Measurements from ENCODE around the gene WDR6. TPM values are rescaled to one million over a fixed set of nuclear protein-coding genes. Genes with fewer than 3 reads are reported as not detected.

The WDR6 gene
- total and polyA plus RNA-seq, 10 of the 15 experiments (the other 5 are each of a cell fraction or from before 2014, with no cell fraction given), result 21.3 to 169 (median 107) TPM

DNA sequence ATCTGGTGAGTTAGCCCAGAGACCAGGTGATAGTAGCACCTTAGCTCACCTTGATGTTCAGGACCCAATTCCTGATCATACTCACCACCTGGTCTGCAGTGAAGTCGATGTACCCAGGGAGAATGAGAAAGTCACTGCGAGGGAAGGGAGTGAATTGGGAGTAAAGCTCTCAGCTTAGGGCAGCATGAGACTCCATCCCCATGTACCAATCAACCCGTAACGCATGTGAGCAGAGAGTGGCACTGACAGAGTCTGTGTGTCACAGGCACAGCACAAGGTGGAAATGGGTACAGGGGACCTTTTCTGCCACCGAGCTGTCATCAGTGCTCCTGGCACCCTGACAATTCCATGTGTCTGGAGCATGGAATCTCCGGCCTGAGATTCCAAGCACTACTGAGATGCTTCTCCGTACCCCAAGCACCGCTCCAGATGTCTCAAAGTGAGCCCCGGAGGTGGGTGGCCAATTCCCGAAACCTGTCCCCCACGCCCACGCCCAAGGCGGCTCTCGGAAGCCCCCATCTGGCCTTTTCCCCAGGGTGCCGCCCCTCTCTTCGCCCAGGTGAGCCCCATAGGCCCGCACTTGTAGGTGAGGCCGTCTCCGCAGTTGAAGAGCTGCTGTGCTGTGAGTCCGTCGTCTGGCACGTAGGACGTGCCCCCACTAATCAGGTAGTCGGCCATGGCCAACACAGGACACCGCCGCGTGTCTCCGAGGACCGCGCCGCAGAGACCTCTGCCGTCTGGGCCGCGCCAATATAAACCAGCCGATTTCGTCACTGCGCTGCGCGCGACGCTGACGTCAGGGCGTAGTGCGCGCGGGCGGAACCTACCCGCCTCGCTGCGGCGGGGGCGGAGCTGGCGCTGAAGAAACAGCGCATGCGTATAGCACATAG is 21.7 kb downstream of the WDR6 start, which contains the start of gene IMPDH2 (continued):
- TF ChIP-seq, protein P1, sequence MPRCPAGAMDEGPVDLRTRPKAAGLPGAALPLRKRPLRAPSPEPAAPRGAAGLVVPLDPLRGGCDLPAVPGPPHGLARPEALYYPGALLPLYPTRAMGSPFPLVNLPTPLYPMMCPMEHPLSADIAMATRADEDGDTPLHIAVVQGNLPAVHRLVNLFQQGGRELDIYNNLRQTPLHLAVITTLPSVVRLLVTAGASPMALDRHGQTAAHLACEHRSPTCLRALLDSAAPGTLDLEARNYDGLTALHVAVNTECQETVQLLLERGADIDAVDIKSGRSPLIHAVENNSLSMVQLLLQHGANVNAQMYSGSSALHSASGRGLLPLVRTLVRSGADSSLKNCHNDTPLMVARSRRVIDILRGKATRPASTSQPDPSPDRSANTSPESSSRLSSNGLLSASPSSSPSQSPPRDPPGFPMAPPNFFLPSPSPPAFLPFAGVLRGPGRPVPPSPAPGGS (IDR thresholded peaks at IDR 0.05; ENCODE audit: borderline replicate concordance, insufficient read depth, low read depth, low read length, poor library complexity, severe bottlenecking), result peak; percentile 97
- TF ChIP-seq, protein P2, sequence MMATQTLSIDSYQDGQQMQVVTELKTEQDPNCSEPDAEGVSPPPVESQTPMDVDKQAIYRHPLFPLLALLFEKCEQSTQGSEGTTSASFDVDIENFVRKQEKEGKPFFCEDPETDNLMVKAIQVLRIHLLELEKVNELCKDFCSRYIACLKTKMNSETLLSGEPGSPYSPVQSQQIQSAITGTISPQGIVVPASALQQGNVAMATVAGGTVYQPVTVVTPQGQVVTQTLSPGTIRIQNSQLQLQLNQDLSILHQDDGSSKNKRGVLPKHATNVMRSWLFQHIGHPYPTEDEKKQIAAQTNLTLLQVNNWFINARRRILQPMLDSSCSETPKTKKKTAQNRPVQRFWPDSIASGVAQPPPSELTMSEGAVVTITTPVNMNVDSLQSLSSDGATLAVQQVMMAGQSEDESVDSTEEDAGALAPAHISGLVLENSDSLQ (IDR thresholded peaks at IDR 0.05), result peak; percentile 67
- TF ChIP-seq MYC (IDR thresholded peaks at IDR 0.05; ENCODE audit: insufficient read depth, insufficient read length, insufficient replicate concordance, low read length, severe bottlenecking), result peak; percentile 89
- no peak for TF ChIP-seq IKZF2 (IDR thresholded peaks at IDR 0.05)
- peak in 1 of 2 experiments; percentile 60; a peak in 1 of 4 replicates for TF ChIP-seq BHLHE40 (IDR thresholded peaks at IDR 0.05; ENCODE audit: borderline replicate concordance in 1 of 2, low read depth in 2 of 2, low read length in 1 of 2)
- no peak for TF ChIP-seq PAX8 (IDR thresholded peaks at IDR 0.05)
- TF ChIP-seq, protein P3, sequence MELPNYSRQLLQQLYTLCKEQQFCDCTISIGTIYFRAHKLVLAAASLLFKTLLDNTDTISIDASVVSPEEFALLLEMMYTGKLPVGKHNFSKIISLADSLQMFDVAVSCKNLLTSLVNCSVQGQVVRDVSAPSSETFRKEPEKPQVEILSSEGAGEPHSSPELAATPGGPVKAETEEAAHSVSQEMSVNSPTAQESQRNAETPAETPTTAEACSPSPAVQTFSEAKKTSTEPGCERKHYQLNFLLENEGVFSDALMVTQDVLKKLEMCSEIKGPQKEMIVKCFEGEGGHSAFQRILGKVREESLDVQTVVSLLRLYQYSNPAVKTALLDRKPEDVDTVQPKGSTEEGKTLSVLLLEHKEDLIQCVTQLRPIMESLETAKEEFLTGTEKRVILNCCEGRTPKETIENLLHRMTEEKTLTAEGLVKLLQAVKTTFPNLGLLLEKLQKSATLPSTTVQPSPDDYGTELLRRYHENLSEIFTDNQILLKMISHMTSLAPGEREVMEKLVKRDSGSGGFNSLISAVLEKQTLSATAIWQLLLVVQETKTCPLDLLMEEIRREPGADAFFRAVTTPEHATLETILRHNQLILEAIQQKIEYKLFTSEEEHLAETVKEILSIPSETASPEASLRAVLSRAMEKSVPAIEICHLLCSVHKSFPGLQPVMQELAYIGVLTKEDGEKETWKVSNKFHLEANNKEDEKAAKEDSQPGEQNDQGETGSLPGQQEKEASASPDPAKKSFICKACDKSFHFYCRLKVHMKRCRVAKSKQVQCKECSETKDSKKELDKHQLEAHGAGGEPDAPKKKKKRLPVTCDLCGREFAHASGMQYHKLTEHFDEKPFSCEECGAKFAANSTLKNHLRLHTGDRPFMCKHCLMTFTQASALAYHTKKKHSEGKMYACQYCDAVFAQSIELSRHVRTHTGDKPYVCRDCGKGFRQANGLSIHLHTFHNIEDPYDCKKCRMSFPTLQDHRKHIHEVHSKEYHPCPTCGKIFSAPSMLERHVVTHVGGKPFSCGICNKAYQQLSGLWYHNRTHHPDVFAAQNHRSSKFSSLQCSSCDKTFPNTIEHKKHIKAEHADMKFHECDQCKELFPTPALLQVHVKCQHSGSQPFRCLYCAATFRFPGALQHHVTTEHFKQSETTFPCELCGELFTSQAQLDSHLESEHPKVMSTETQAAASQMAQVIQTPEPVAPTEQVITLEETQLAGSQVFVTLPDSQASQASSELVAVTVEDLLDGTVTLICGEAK (IDR thresholded peaks at IDR 0.05; ENCODE audit: borderline replicate concordance), result no peak
- TF ChIP-seq ASH2L (IDR thresholded peaks at IDR 0.05; ENCODE audit: borderline replicate concordance, low read depth), result no peak
- no peak for TF ChIP-seq HDGF (IDR thresholded peaks at IDR 0.05)
- TF ChIP-seq, protein P4, sequence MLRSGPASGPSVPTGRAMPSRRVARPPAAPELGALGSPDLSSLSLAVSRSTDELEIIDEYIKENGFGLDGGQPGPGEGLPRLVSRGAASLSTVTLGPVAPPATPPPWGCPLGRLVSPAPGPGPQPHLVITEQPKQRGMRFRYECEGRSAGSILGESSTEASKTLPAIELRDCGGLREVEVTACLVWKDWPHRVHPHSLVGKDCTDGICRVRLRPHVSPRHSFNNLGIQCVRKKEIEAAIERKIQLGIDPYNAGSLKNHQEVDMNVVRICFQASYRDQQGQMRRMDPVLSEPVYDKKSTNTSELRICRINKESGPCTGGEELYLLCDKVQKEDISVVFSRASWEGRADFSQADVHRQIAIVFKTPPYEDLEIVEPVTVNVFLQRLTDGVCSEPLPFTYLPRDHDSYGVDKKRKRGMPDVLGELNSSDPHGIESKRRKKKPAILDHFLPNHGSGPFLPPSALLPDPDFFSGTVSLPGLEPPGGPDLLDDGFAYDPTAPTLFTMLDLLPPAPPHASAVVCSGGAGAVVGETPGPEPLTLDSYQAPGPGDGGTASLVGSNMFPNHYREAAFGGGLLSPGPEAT (IDR thresholded peaks at IDR 0.05; ENCODE audit: low read depth), result peak; percentile 32; the same call in 1 of the 2 replicates
- TF ChIP-seq JUND (IDR thresholded peaks at IDR 0.05; ENCODE audit: low read depth, low read length), result no peak
- TF ChIP-seq KDM1A (IDR thresholded peaks at IDR 0.05; ENCODE audit: borderline replicate concordance), result no peak
- TF ChIP-seq NR2C2 (IDR thresholded peaks at IDR 0.05; ENCODE audit: borderline replicate concordance, control insufficient read depth, insufficient read length, low read depth), result no peak
- no peak for TF ChIP-seq SUPT20H (IDR thresholded peaks at IDR 0.05; ENCODE audit: borderline replicate concordance, control insufficient read depth, low read depth, low read length)
- TF ChIP-seq, protein P5, sequence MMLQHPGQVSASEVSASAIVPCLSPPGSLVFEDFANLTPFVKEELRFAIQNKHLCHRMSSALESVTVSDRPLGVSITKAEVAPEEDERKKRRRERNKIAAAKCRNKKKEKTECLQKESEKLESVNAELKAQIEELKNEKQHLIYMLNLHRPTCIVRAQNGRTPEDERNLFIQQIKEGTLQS (IDR thresholded peaks at IDR 0.05; ENCODE audit: borderline replicate concordance, extremely low read depth, low read depth, low read length), result no peak
- peak; percentile 67 for TF ChIP-seq DPF2 (IDR thresholded peaks at IDR 0.05)
- TF ChIP-seq KAT2A (conservative IDR thresholded peaks at IDR 0.05; ENCODE audit: control insufficient read depth, low read depth, low read length), result no peak
- TF ChIP-seq HDAC2 (IDR thresholded peaks at IDR 0.05), result no peak
